Prostate gland (tissue), 2 donors: Measurements from ENCODE around the gene BICC1. TPM values are rescaled to one million over a fixed set of nuclear protein-coding genes. Genes with fewer than 3 reads are reported as not detected.

Experiments used
- DNase-seq: peaks from one replicate; pipeline ENCODE4 v3.0.0-alpha.2; 2019; ENCODE audit warnings: low spot score
- H3K27ac ChIP-seq, 2 donors: fragments of 200-600 bp; sonication (generic); 2 replicates each; pipeline ENCODE4 v1.5.1; 2017 to 2019
- H3K27me3 ChIP-seq: fragments of 200-600 bp; sonication (generic); replicated peaks from 2 replicates; pipeline ENCODE4 v1.5.1; 2019; ENCODE audit not compliant: insufficient read depth
- H3K36me3 ChIP-seq, 2 donors: fragments of 200-600 bp; sonication (generic); 1 replicate in 1 of 2; 2 replicates in 1 of 2; pipeline versions ENCODE4 v1.5.1 to v1.8.1; 2017 to 2019
- H3K4me1 ChIP-seq: fragments of 200-600 bp; sonication (generic); replicated peaks from 2 replicates; pipeline ENCODE4 v1.5.1; 2019
- H3K4me3 ChIP-seq, 2 donors: fragments of 200-600 bp; sonication (generic); 2 replicates each; pipeline ENCODE4 v1.5.1; 2017 to 2019
- H3K9me3 ChIP-seq: fragments of 200-600 bp; sonication (generic); 2 replicates; pipeline ENCODE4 v1.5.1; 2017
- CTCF ChIP-seq, 4 experiments: fragments of 200-600 bp in 2 of 4; fragments of 450-650 bp in 2 of 4; sonication (generic) in 2 of 4; IDR thresholded peaks; 1 replicate in 3 of 4; 2 replicates in 1 of 4; pipeline ENCODE4 v1.5.1; 2016 to 2019; ENCODE audit warnings: antibody characterized with exemption in 4 of 4, mild to moderate bottlenecking in 2 of 4, moderate library complexity in 2 of 4
- POLR2A ChIP-seq: fragments of 450-650 bp; IDR thresholded peaks from one replicate; pipeline ENCODE4 v1.6.1; 2016; ENCODE audit warnings: antibody characterized with exemption, mild to moderate bottlenecking
- POLR2AphosphoS5 ChIP-seq: sonication (generic); formaldehyde crosslinking; IDR thresholded peaks from one replicate; pipeline ENCODE4 v1.6.1; 2017; ENCODE audit warnings: antibody characterized with exemption
- WGBS: methylation state at CpG from one replicate; pipeline ENCODE4 v1.1.5; 2018; 5-methylcytosine and 5-hydroxymethylcytosine counted together
- intact Hi-C: fragments of 100-400 bp; cut with DNase I; formaldehyde crosslinking; loops from one replicate; pipeline ENCODE4 v1.14.2; 2022
- total RNA-seq, 2 donors: library from RNA; depleted of rRNA; stranded (reverse); fragments of >200 nt; gene quantifications; one replicate each; pipeline ENCODE4 v1.1.0, GENCODE V29; 2016

Gene BICC1
- total RNA-seq, 2 donors from 2014 or later: 5.1 to 12.7 TPM

- H3K4me1 ChIP-seq: no peaks in the 10 kb centered on the region
- 89% methylated on average over 1 of the region's 1 CpG for WGBS
Measured at GRCh38 chr10:58557714-58558113, 45.0 kb downstream of the BICC1 start.

GRCh38 chr10:58560068-58560467, 47.4 kb downstream of the BICC1 start:
- intact Hi-C loops: no loop called here
- 96% methylated on average over 2 of the region's 2 CpGs for WGBS
- no peak for DNase-seq

More at GRCh38 chr10:58557714-58558113, 45.0 kb downstream of the BICC1 start:
- H3K36me3 ChIP-seq: no peaks in the 10 kb centered on the region
- no peak for TF ChIP-seq CTCF (IDR thresholded peaks at IDR 0.05)
- H3K4me3 ChIP-seq: no peak overlapping the region
- intact Hi-C loops: no loop called here
- H3K9me3 ChIP-seq: no peaks in the 10 kb centered on the region
- no peak for DNase-seq
- H3K27me3 ChIP-seq: no peaks in the 10 kb centered on the region
- H3K27ac ChIP-seq: no peak overlapping the region

GRCh38 chr10:58565271-58565670, 52.6 kb downstream of the BICC1 start:
- DNase-seq: no peak
- TF ChIP-seq CTCF (IDR thresholded peaks at IDR 0.05): no peak
- no peak for TF ChIP-seq POLR2A
- no peak for TF ChIP-seq POLR2AphosphoS5
- 100% methylated on average over 2 of the region's 2 CpGs for WGBS
- H3K27ac ChIP-seq: no peak overlapping the region
- no peak overlapping the region for H3K4me3 ChIP-seq
- intact Hi-C loops: no loop called here
- no peaks in the 10 kb centered on the region for H3K9me3 ChIP-seq
- no peaks in the 10 kb centered on the region for H3K4me1 ChIP-seq
- no peaks in the 10 kb centered on the region for H3K36me3 ChIP-seq
- H3K27me3 ChIP-seq: no peaks in the 10 kb centered on the region

More at GRCh38 chr10:58560068-58560467, 47.4 kb downstream of the BICC1 start:
- Histone ChIP-seq H3K27ac (no peak overlapping the region), H3K27me3 (no peaks in the 10 kb centered on the region), H3K4me1 (no peaks in the 10 kb centered on the region), H3K9me3 (no peaks in the 10 kb centered on the region), H3K36me3 (no peaks in the 10 kb centered on the region), H3K4me3 (no peak overlapping the region)
- TF ChIP-seq CTCF (IDR thresholded peaks at IDR 0.05) (no peak), POLR2AphosphoS5 (no peak), POLR2A (no peak)

- TF ChIP-seq POLR2A (no peak), POLR2AphosphoS5 (no peak), CTCF (IDR thresholded peaks at IDR 0.05) (no peak)
- intact Hi-C loops: no loop called here
- WGBS: 86% methylated on average over 1 of the region's 1 CpG
Measured at GRCh38 chr10:58567652-58568051, 55.0 kb downstream of the BICC1 start.

GRCh38 chr10:58568428-58568935, 55.8 kb downstream of the BICC1 start:
- Histone ChIP-seq H3K9me3 (no peaks in the 10 kb centered on the region), H3K4me1 (no peaks in the 10 kb centered on the region), H3K4me3 (no peak overlapping the region), H3K27me3 (no peaks in the 10 kb centered on the region), H3K36me3 (no peaks in the 10 kb centered on the region), H3K27ac (no peak overlapping the region)
- no peak for TF ChIP-seq POLR2A
- no peak for TF ChIP-seq CTCF (IDR thresholded peaks at IDR 0.05)
- TF ChIP-seq POLR2AphosphoS5: no peak
- no peak for DNase-seq
- intact Hi-C loops: no loop called here
- 66% methylated on average over 2 of the region's 2 CpGs for WGBS

More at GRCh38 chr10:58567652-58568051, 55.0 kb downstream of the BICC1 start:
- no peaks in the 10 kb centered on the region for H3K36me3 ChIP-seq
- H3K4me1 ChIP-seq: no peaks in the 10 kb centered on the region
- no peaks in the 10 kb centered on the region for H3K9me3 ChIP-seq
- no peak overlapping the region for H3K27ac ChIP-seq
- no peak for DNase-seq
- H3K27me3 ChIP-seq: no peaks in the 10 kb centered on the region
- H3K4me3 ChIP-seq: no peak overlapping the region
